Left lung (tissue), 10 donors: ENCODE results near the gene DYNC1H1. TPM values are rescaled to one million over a fixed set of nuclear protein-coding genes. Genes with fewer than 3 reads are reported as not detected.
"Not testable (repeated sequence)": the region's sequence is repeated elsewhere in the genome, so short reads cannot be mapped to it uniquely, and the experiment has no call there.

Source experiments
- ATAC-seq: fragments of 200-7000 bp; cut with Tn5 transposase; one replicate; pipeline ENCODE4 v1.9.1; 2020; ENCODE audit warnings: moderate library complexity
- DNase-seq, 4 donors: peaks; one replicate each; pipeline ENCODE4 v3.0.0-alpha.2; 2013 to 2020
- H3K27ac ChIP-seq, 2 donors: fragments of 200-600 bp; sonication (generic) in 1 of 2; one replicate each; pipeline versions ENCODE4 v1.5.0 to v1.8.0; 2020 to 2021
- H3K27me3 ChIP-seq, 2 donors: fragments of 200-600 bp; sonication (generic) in 1 of 2; one replicate each; pipeline versions ENCODE4 v1.5.0 to v1.8.0; 2020 to 2021
- H3K36me3 ChIP-seq, 2 donors: fragments of 200-600 bp; sonication (generic) in 1 of 2; one replicate each; pipeline versions ENCODE4 v1.5.0 to v1.8.0; 2020 to 2021
- H3K4me1 ChIP-seq, 2 donors: fragments of 200-600 bp; one replicate each; pipeline ENCODE4 v1.8.0; 2021
- H3K4me3 ChIP-seq, 2 donors: fragments of 200-600 bp; sonication (generic) in 1 of 2; one replicate each; pipeline versions ENCODE4 v1.5.0 to v1.8.0; 2020 to 2021; ENCODE audit warnings: mild to moderate bottlenecking in 1 of 2
- H3K9me3 ChIP-seq, 2 donors: fragments of 200-600 bp; sonication (generic) in 1 of 2; one replicate each; pipeline versions ENCODE4 v1.5.0 to v1.8.0; 2020 to 2021
- intact Hi-C, 2 donors: fragments of 100-400 bp; cut with DNase I; formaldehyde crosslinking; loops; one replicate each; pipeline versions ENCODE4 v1.11.2 to v1.14.2; 2022
- polyA plus RNA-seq, 6 donors: library from polyadenylated mRNA; unstranded; fragments of 120-200 nt; gene quantifications; one replicate each; pipeline ENCODE4 v1.2.1, GENCODE V29; 2013; ENCODE audit not compliant: insufficient read length in 6 of 6
- total RNA-seq, 2 donors: library from RNA; stranded (reverse); fragmentation: NEBNext Ultra II Directional; extraction: Animal tissue kit (Norgen Biotek cat#: 25700); gene quantifications; one replicate each; pipeline ENCODE4 v1.2.1, GENCODE V29; 2021
- TF ChIP-seq, protein P1 (sequence below), 2 donors: fragments of 200-600 bp; sonication (generic) in 1 of 2; IDR thresholded peaks; one replicate each; pipeline versions ENCODE4 v1.5.0 to v1.8.0; 2021; ENCODE audit warnings: antibody characterized with exemption in 2 of 2
- donor health status: DM: no; HTN: yes; CAD: no.
- donor health status: DM: no; HTN: no; CAD: no.

The DYNC1H1 gene
- total and polyA plus RNA-seq, 8 donors: 305 to 514 (median 345) TPM

GRCh38 chr14:102079700-102079979 lies 115.3 kb downstream of the DYNC1H1 start:
- peaks cover 8 to 33% of the 10 kb centered on the region in 2 donors for H3K4me1 ChIP-seq
- intact Hi-C loops: no loop called here
- H3K27ac ChIP-seq: no peak overlapping the region
- ATAC-seq: no peak
- TF ChIP-seq, protein P1, sequence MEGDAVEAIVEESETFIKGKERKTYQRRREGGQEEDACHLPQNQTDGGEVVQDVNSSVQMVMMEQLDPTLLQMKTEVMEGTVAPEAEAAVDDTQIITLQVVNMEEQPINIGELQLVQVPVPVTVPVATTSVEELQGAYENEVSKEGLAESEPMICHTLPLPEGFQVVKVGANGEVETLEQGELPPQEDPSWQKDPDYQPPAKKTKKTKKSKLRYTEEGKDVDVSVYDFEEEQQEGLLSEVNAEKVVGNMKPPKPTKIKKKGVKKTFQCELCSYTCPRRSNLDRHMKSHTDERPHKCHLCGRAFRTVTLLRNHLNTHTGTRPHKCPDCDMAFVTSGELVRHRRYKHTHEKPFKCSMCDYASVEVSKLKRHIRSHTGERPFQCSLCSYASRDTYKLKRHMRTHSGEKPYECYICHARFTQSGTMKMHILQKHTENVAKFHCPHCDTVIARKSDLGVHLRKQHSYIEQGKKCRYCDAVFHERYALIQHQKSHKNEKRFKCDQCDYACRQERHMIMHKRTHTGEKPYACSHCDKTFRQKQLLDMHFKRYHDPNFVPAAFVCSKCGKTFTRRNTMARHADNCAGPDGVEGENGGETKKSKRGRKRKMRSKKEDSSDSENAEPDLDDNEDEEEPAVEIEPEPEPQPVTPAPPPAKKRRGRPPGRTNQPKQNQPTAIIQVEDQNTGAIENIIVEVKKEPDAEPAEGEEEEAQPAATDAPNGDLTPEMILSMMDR (IDR thresholded peaks at IDR 0.05): no peak
- H3K36me3 ChIP-seq: peaks cover 0 to 91% of the 10 kb centered on the region in 2 donors
- H3K27me3 ChIP-seq: no peaks in the 10 kb centered on the region
- H3K9me3 ChIP-seq: no peaks in the 10 kb centered on the region
- DNase-seq: no peak
- no peak overlapping the region for H3K4me3 ChIP-seq

- Histone ChIP-seq H3K27me3 (no peaks in the 10 kb centered on the region), H3K36me3 (peaks cover 0 to 94% of the 10 kb centered on the region in 2 donors), H3K27ac (no peak overlapping the region), H3K9me3 (no peaks in the 10 kb centered on the region), H3K4me3 (no peak overlapping the region), H3K4me1 (peaks cover 16 to 41% of the 10 kb centered on the region in 2 donors)
- intact Hi-C loops: no loop called here
- no peak for ATAC-seq
- DNase-seq: no peak
- TF ChIP-seq, protein P1 (IDR thresholded peaks at IDR 0.05): no peak
Observed at GRCh38 chr14:102080183-102081080, 116.1 kb downstream of the DYNC1H1 start.

GRCh38 chr14:102081231-102082080 lies 117.1 kb downstream of the DYNC1H1 start:
- ATAC-seq (no peak), DNase-seq (no peak)
- no peaks in the 10 kb centered on the region for H3K27me3 ChIP-seq
- TF ChIP-seq, protein P1 (IDR thresholded peaks at IDR 0.05): no peak
- no peaks in the 10 kb centered on the region for H3K9me3 ChIP-seq
- no peak overlapping the region for H3K27ac ChIP-seq
- peaks cover 19 to 48% of the 10 kb centered on the region in 2 donors for H3K4me1 ChIP-seq
- H3K4me3 ChIP-seq: no peak overlapping the region
- H3K36me3 ChIP-seq: peaks cover 0 to 94% of the 10 kb centered on the region in 2 donors
- intact Hi-C loops: no loop called here

- H3K27me3 ChIP-seq, DNase-seq, H3K9me3 ChIP-seq, intact Hi-C loops, H3K27ac ChIP-seq, ATAC-seq: not testable (repeated sequence)
- Histone ChIP-seq H3K36me3 (peaks cover 0 to 65% of the 10 kb centered on the region in 2 donors), H3K4me1 (peaks cover 22 to 63% of the 10 kb centered on the region in 2 donors), H3K4me3 (peak overlapping the region in 1 of 2 donors; percentile 71)
Observed at GRCh38 chr14:102084522-102084921, 120.1 kb downstream of the DYNC1H1 start.

DNA sequence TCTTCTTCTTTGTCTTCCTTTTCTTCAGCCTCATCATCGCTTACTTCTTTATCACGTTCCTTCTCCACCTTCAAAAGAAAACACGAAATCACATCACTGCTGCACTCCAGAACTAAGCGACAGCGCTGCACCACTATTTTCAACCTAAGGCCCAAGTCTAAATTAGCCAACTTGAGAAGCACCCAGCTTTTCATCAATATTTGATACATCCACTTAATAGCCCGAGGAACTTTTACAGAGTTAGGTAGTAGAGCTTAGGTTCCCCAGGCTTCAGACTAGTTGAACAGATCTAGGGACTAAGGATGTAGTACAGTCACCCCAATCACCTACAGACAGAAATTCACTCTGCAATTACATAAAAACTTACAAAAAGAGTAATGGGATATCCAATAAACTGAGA lies 120.6 kb downstream of the DYNC1H1 start:
- ATAC-seq: no peak
- no peak for DNase-seq
- TF ChIP-seq, protein P1 (IDR thresholded peaks at IDR 0.05): no peak
- Histone ChIP-seq H3K27ac (no peak overlapping the region), H3K36me3 (peaks cover 0 to 61% of the 10 kb centered on the region in 2 donors), H3K9me3 (no peaks in the 10 kb centered on the region), H3K4me1 (peaks cover 22 to 67% of the 10 kb centered on the region in 2 donors), H3K4me3 (peak overlapping the region; percentile 54 to 71), H3K27me3 (no peaks in the 10 kb centered on the region)
- intact Hi-C loops: no loop called here
